ENCODE results near the gene KCNE2.
"Not testable (repeated sequence)": the region's sequence is repeated elsewhere in the genome, so short reads cannot be mapped to it uniquely, and the experiment has no call there.

- TF ChIP-seq CTCF (IDR thresholded peaks at IDR 0.05; ENCODE audit: low read length); EZH2phosphoT487 (IDR thresholded peaks at IDR 0.05; ENCODE audit: low read length); EZH2 (optimal IDR thresholded peaks at IDR 0.05; ENCODE audit: low read depth, low read length): not testable (repeated sequence)
Measured at GRCh38 chr21:34400522-34400921, 36.7 kb downstream of the KCNE2 start.

Measured in MM.1S (cell line).